GM12801 (cell line): ENCODE measurements around the gene IFITM10.

Experiments
- TF ChIP-seq, protein P1 (sequence below): IDR thresholded peaks from one replicate; pipeline ENCODE4 v1.5.1; 2011; ENCODE audit warnings: control low read depth; ENCODE audit not compliant: insufficient read length; ENCODE audit errors: extremely low read depth

IFITM10 gene

DNA sequence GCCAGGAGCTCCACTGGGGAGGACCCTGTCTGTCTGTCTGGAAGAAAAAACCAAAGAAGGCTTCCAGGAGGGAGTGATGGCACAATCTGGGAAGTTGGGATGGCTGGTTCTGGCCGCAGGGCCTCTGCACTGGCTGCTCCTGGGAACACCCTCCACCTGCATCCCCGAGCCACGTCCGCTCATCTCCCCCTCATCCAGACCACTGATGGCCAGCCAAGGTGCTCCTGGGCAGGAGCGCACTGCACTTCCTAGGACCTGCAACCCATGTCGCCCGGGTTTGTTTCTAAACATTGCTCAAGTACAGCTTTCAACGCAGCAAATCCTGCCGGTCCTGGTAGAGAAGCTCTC lies 4.9 kb upstream of the IFITM10 start:
- TF ChIP-seq, protein P1, sequence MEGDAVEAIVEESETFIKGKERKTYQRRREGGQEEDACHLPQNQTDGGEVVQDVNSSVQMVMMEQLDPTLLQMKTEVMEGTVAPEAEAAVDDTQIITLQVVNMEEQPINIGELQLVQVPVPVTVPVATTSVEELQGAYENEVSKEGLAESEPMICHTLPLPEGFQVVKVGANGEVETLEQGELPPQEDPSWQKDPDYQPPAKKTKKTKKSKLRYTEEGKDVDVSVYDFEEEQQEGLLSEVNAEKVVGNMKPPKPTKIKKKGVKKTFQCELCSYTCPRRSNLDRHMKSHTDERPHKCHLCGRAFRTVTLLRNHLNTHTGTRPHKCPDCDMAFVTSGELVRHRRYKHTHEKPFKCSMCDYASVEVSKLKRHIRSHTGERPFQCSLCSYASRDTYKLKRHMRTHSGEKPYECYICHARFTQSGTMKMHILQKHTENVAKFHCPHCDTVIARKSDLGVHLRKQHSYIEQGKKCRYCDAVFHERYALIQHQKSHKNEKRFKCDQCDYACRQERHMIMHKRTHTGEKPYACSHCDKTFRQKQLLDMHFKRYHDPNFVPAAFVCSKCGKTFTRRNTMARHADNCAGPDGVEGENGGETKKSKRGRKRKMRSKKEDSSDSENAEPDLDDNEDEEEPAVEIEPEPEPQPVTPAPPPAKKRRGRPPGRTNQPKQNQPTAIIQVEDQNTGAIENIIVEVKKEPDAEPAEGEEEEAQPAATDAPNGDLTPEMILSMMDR, result no peak

DNA sequence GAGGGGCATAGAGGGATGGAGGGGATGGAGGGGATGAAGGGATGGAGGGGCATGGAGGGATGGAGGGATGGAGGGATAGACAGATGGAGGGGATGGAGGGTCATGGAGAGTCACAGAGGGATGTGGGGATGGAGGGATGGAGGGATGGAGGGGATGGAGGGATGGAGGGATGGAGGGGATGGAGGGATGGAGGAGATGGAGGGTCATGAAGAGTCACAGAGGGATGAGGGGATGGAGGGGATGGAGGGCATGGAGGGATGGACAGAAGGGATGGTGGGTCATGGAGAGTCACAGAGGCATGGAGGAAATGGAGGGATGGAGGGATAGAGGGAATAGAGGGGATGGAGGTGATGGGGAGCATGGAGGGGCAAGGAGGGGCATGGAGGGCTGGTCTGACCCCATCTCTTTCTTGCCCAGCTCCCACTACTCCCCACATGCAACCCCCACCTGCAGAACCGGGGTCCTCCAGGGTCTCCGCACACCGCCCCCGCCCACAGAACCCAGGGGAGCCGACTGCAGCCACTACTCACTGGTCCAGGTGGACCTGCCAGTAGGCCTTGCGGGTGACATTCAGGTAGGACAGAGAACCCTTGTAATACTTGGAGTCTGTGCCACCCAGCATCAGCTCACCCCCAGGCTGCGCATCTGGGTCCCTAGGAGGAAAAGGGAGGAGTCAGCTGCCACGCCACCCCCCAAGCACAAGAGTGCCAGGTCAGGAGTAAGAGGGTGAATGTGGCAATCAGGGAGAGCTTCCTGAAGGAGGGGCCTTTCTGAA lies 4.2 kb upstream of the IFITM10 start:
- TF ChIP-seq, protein P1, result no peak

GRCh38 chr11:1753929-1754305 lies 3.5 kb upstream of the IFITM10 start:
- TF ChIP-seq, protein P1, result no peak

GRCh38 chr11:1753229-1753928 lies 3.0 kb upstream of the IFITM10 start:
- TF ChIP-seq, protein P1, result no peak

DNA sequence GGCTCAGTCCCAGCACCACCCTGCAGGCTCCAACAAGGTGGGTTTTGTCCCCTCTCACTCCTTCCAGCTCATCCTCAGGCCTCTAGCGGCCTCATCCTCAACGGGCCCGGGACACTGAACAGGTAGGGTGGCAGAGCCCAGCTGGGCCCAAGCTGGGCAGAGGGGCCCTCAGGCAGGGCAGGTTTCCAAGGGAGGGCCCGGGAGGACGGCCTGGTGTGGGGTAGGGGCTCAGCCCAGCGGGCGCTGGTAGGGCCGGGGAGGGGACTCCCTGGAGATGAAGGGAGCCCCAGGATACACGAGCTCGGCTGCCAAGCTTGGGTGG lies 2.5 kb upstream of the IFITM10 start:
- TF ChIP-seq, protein P1, result no peak

- TF ChIP-seq, protein P1, result no peak
These were observed 1.9 kb upstream of the IFITM10 start for GRCh38 chr11:1751999-1752906.

- TF ChIP-seq, protein P1, result no peak
These were observed 1.1 kb upstream of the IFITM10 start for GRCh38 chr11:1751531-1751921.
